Fibroblast of mammary gland (primary cell): ENCODE measurements around the gene PRDM11.

Experiments
- DNase-seq: peaks from one replicate; pipeline ENCODE4 v3.0.0-alpha.2; 2010; ENCODE audit warnings: low read depth
- H3K4me3 ChIP-seq: 2 replicates; pipeline ENCODE4 v1.5.1; 2011; ENCODE audit warnings: low read depth, mild to moderate bottlenecking, low read length, moderate library complexity; ENCODE audit not compliant: control insufficient read depth
- TF ChIP-seq, protein P1 (sequence below): conservative IDR thresholded peaks from 2 replicates; pipeline ENCODE4 v1.5.1; 2011; ENCODE audit warnings: low read depth, low read length, inconsistent platforms; ENCODE audit not compliant: control insufficient read depth, insufficient read depth

The PRDM11 gene

DNA sequence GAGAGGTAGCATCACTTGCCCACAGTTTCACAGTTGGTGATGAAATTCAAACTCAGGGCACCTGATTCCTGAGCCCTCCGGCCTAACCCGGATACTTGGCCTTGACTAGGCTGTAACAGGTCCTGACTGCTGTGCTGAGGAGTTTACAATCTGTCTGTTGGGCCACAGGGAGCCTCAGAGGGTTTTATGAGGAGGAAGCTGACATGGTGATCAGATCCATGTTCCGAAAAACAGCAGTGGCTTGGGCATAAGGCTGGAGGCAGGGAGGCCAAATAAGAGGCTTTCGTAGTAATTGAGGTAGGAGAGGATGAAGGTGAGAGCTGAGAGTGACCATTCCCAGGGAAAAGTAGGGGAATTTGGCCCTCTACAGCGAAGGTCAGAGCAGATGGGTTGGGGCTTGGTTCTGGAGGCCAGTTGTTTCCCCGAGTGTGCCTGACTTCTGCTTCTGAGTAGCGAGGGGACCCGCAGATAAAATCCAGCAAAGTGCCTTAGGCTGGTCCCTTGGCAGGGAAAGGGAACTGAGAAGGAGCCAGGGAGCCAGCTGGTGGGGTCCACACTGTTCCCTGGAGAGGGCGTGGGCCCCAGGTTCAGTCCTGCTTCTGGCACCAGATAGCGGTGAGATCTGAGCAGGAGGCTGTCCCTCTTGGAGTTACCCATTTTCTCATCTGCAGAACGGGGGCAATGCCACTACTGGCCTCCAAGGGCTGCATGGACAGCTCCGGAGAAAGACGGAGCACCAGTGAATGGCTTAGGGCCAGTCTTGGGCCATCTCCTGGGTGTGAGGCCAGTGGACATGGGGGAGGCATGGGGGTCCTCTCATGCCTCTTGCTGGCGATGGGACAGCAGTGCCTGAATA, 6.5 kb downstream of the PRDM11 start:
- no peak overlapping the region for H3K4me3 ChIP-seq
- TF ChIP-seq, protein P1, sequence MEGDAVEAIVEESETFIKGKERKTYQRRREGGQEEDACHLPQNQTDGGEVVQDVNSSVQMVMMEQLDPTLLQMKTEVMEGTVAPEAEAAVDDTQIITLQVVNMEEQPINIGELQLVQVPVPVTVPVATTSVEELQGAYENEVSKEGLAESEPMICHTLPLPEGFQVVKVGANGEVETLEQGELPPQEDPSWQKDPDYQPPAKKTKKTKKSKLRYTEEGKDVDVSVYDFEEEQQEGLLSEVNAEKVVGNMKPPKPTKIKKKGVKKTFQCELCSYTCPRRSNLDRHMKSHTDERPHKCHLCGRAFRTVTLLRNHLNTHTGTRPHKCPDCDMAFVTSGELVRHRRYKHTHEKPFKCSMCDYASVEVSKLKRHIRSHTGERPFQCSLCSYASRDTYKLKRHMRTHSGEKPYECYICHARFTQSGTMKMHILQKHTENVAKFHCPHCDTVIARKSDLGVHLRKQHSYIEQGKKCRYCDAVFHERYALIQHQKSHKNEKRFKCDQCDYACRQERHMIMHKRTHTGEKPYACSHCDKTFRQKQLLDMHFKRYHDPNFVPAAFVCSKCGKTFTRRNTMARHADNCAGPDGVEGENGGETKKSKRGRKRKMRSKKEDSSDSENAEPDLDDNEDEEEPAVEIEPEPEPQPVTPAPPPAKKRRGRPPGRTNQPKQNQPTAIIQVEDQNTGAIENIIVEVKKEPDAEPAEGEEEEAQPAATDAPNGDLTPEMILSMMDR: no peak
- no peak for DNase-seq

DNA sequence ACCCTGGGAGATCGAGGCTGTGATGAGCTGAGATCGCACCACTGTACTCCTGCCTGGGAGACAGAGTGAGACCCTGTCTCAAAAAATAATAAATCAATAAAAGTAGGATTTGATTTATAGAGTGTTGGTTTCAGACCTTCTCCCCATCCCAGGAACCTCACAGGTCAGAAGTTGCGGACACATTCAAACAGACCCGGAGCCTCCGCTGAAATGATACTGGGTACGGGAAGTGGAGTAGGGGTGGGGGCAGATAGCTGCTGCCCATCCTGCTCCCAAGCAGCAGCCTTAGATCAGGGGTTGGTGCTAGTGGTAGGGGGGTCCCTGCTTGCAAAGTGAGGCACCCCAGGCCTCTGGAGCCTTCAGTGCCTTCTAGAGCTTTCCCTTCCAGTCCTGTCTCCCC, 7.8 kb downstream of the PRDM11 start:
- TF ChIP-seq, protein P1: no peak
- H3K4me3 ChIP-seq: no peak overlapping the region
- DNase-seq: no peak

DNA sequence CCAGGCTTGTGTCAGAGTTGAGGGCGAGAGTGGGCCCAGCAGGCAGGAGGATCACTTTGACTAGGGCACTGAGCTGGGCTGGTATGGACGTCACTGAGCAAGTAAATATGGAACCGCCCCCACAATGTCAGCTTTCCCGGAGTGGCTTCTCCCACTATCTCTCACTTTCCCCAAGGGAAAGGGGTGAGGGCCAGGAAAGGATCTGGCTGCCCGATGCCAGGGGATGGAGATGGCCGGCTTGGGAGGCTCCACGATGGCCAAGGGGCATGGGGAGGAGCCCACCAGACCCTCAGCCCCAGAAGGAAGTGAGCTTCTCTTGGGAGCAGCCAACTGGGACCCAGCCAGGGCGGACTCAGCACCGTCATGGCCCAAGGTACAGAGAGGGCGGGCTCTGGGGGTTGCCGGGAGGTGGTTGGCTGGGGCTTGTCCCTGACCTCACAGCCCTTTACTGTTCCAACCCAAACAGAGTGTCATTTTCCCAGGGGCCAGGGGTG, 8.7 kb downstream of the PRDM11 start:
- peak; percentile 20 for DNase-seq
- TF ChIP-seq, protein P1: no peak

DNA sequence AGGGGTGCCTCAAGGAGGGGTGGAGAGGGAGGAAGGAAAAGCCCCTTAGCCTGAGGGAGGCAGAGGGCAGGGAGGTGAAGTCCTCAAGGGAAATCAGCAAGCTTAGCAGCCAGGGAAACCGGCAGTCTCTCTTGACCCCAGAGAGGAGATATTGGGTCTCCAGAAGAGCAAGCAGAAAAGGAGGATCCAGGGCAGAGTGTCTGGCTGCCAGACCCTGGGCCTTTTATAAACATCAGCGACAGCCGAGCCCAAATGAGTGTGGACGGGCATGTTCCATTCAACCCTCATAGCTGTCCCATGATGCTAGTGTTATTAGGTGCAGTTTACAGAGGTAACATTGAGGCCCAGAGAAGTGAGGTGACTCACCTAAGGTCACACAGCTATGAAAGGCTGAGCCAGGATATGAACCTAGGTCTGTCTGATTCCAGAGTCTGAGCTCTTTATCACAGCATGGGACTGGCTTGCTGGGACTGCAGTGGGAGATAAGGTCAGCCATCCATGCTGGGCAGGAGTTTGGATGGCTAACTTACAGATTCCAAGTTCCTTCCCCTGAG, 9.3 kb downstream of the PRDM11 start:
- TF ChIP-seq, protein P1: no peak
- no peak for DNase-seq

More for the DNA sequence above, 8.7 kb downstream of the PRDM11 start:
- H3K4me3 ChIP-seq: no peak overlapping the region

DNA sequence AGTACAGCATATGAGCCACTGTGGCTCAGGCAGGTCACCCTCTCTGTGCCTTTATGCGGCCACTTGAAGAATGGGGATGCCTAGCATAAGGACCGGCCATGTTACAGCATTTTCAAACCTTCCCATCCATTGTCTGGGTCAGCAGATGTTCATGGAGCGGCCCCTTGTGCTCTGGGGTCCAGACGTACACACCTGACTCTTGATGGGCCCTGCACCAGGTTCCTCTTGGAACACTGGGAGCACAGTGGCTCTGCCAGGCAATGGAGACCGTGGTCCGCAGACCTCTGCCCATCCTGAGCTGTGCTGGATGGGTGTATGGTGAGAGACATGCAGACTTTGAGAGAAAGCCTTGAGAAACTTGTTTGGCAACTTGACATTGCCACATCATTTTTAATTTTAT, 9.8 kb downstream of the PRDM11 start:
- H3K4me3 ChIP-seq: no peak overlapping the region
- TF ChIP-seq, protein P1: no peak
- no peak for DNase-seq

More for the DNA sequence above, 9.3 kb downstream of the PRDM11 start:
- H3K4me3 ChIP-seq: no peak overlapping the region

DNA sequence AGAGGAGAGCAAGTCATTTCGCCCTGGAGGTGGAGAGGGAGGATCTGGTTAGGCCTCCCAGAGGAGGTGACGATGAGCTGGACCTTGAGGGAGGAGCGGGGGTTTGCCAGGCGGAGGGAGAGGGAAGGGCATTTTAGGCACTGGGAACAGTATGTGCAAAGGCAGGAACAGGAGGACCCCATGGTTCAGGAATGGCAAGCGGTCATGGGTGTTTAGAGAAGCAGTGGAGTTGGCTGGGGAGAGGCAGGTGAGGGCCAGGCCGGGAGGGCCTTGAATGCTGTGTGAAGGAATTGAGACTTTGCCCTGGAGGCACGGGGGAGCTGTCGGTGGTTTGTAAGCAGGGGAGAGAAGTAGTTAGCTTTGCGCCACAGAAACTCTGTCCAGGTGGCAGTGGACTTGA, 10.3 kb downstream of the PRDM11 start:
- H3K4me3 ChIP-seq: no peak overlapping the region
- DNase-seq: no peak
- TF ChIP-seq, protein P1: no peak
